Femur (tissue), 1 donor: ENCODE measurements around the gene CCNC.
"Not testable (repeated sequence)": the region's sequence is repeated elsewhere in the genome, so short reads cannot be mapped to it uniquely, and the experiment has no call there.

ENCODE experiments used
- DNase-seq: peaks from one replicate; pipeline ENCODE4 v3.0.0-alpha.2; 2017

CCNC gene

GRCh38 chr6:99602520-99603420 lies 34.3 kb upstream of the CCNC start:
- no peak for DNase-seq

- not testable (repeated sequence) for DNase-seq
Observed at GRCh38 chr6:99594696-99595095, 26.2 kb upstream of the CCNC start.

GRCh38 chr6:99592900-99593299 lies 24.4 kb upstream of the CCNC start:
- DNase-seq: no peak

GRCh38 chr6:99591673-99592364 lies 23.4 kb upstream of the CCNC start:
- no peak for DNase-seq

GRCh38 chr6:99590728-99591672 lies 22.5 kb upstream of the CCNC start:
- no peak for DNase-seq

- no peak for DNase-seq
Observed at GRCh38 chr6:99589907-99590493, 21.5 kb upstream of the CCNC start.

GRCh38 chr6:99589290-99589672 lies 20.8 kb upstream of the CCNC start:
- DNase-seq: no peak

GRCh38 chr6:99588618-99589289 lies 20.3 kb upstream of the CCNC start:
- peak; percentile 82 for DNase-seq

GRCh38 chr6:99587792-99588191 lies 19.3 kb upstream of the CCNC start:
- DNase-seq: no peak

GRCh38 chr6:99579781-99580180 lies 11.3 kb upstream of the CCNC start:
- DNase-seq: no peak

GRCh38 chr6:99575544-99576227 lies 7.2 kb upstream of the CCNC start:
- DNase-seq: no peak

GRCh38 chr6:99573980-99574617 lies 5.6 kb upstream of the CCNC start:
- no peak for DNase-seq

- DNase-seq: no peak
Observed at GRCh38 chr6:99563056-99563723, 5.3 kb downstream of the CCNC start.

- DNase-seq: no peak
Observed at GRCh38 chr6:99560668-99561067, 7.8 kb downstream of the CCNC start.

GRCh38 chr6:99559057-99559456 lies 9.4 kb downstream of the CCNC start:
- DNase-seq: no peak

GRCh38 chr6:99553888-99554287 lies 14.6 kb downstream of the CCNC start:
- no peak for DNase-seq

GRCh38 chr6:99550046-99550748 lies 18.3 kb downstream of the CCNC start:
- DNase-seq: no peak

- DNase-seq: no peak
Observed at GRCh38 chr6:99548706-99549105, 19.8 kb downstream of the CCNC start.

- no peak for DNase-seq
Observed at GRCh38 chr6:99547526-99547925, 20.9 kb downstream of the CCNC start.

- no peak for DNase-seq
Observed at GRCh38 chr6:99545442-99545841, 23.0 kb downstream of the CCNC start.
